PC-3 (cell line): ENCODE results near the gene MKI67. TPM values are rescaled to one million over a fixed set of nuclear protein-coding genes. Genes with fewer than 3 reads are reported as not detected.

Experiments used
- ATAC-seq: fragments of 200-7000 bp; cut with Tn5 transposase; 2 replicates; pipeline ENCODE4 v1.9.1; 2020; ENCODE audit warnings: mild to moderate bottlenecking, moderate library complexity
- BruUV-seq: library from RNA; stranded (reverse); fragments of 400-500 nt; replicated peaks from 2 replicates; lab custom pipeline; 2021; lab: Mats Ljungman, UMichigan
- CTCF ChIA-PET: fragments of 300-600 bp; sonication (Branson Sonifier 250); formaldehyde crosslinking; loops from one replicate; lab custom pipeline; 2022; ENCODE audit warnings: antibody characterized with exemption; lab: Charles Lee
- POLR2A ChIA-PET: fragments of 300-600 bp; sonication (Branson Sonifier 250); formaldehyde crosslinking; loops from one replicate; lab custom pipeline; 2022; ENCODE audit warnings: antibody characterized with exemption; ENCODE audit not compliant: unreplicated experiment; lab: Charles Lee
- DNase-seq: peaks from one replicate; pipeline ENCODE4 v3.0.0-alpha.2; 2015
- H2AFZ ChIP-seq: fragments of 300-600 bp; sonication (generic); 2 replicates; pipeline ENCODE4 v1.6.0; 2016; ENCODE audit warnings: antibody characterized with exemption, low read length
- H3F3A ChIP-seq: fragments of 300-600 bp; sonication (generic); one replicate; pipeline ENCODE4 v1.6.0; 2017; ENCODE audit warnings: antibody characterized with exemption, low read length, control low read depth, mild to moderate bottlenecking; ENCODE audit not compliant: unreplicated experiment
- H3K27ac ChIP-seq: fragments of 300-600 bp; sonication (generic); 2 replicates; pipeline ENCODE4 v1.5.1; 2016; ENCODE audit warnings: mild to moderate bottlenecking, low read length
- H3K27me3 ChIP-seq: fragments of 300-600 bp; sonication (generic); 2 replicates; pipeline ENCODE4 v1.6.1; 2016; ENCODE audit warnings: low read length, mixed read lengths
- H3K36me3 ChIP-seq: fragments of 300-600 bp; sonication (generic); 2 replicates; pipeline ENCODE4 v1.6.1; 2016; ENCODE audit warnings: low read depth, mixed run types, low read length, mixed read lengths
- H3K4me1 ChIP-seq: fragments of 300-600 bp; sonication (generic); 2 replicates; pipeline ENCODE4 v1.5.1; 2016; ENCODE audit warnings: low read length; ENCODE audit not compliant: insufficient read depth
- H3K4me2 ChIP-seq: fragments of 300-600 bp; sonication (generic); 2 replicates; pipeline ENCODE4 v1.6.0; 2016; ENCODE audit warnings: low read length
- H3K4me3 ChIP-seq: fragments of 300-600 bp; sonication (generic); 2 replicates; pipeline ENCODE4 v1.5.1; 2016; ENCODE audit warnings: mild to moderate bottlenecking, low read length, mixed read lengths
- H3K79me2 ChIP-seq: fragments of 300-600 bp; sonication (generic); 2 replicates; pipeline ENCODE4 v1.6.1; 2017; ENCODE audit warnings: low read length, mixed read lengths
- H3K9ac ChIP-seq: fragments of 300-600 bp; sonication (generic); 2 replicates; pipeline ENCODE4 v1.6.0; 2016; ENCODE audit warnings: mild to moderate bottlenecking, low read length
- H3K9me2 ChIP-seq: fragments of 300-600 bp; sonication (generic); replicated peaks from 2 replicates; pipeline ENCODE4 v1.6.1; 2016; ENCODE audit warnings: mixed run types, low read length, mixed read lengths
- H3K9me3 ChIP-seq: fragments of 300-600 bp; sonication (generic); 2 replicates; pipeline ENCODE4 v1.6.1; 2016; ENCODE audit warnings: low read length, mixed read lengths
- H4K20me1 ChIP-seq: fragments of 300-600 bp; sonication (generic); 2 replicates; pipeline ENCODE4 v1.6.1; 2016; ENCODE audit warnings: low read length, mixed read lengths
- CTCF ChIP-seq: fragments of 300-600 bp; sonication (generic); conservative IDR thresholded peaks from 2 replicates; pipeline ENCODE4 v1.5.1; 2017; ENCODE audit warnings: antibody characterized with exemption, low read depth, mild to moderate bottlenecking, low read length
- EZH2 ChIP-seq: fragments of 300-600 bp; sonication (generic); IDR thresholded peaks from one replicate; pipeline ENCODE4 v1.6.1; 2017; ENCODE audit warnings: antibody characterized with exemption, mild to moderate bottlenecking, low read length; ENCODE audit not compliant: unreplicated experiment
- EZH2phosphoT487 ChIP-seq: fragments of 300-600 bp; sonication (generic); IDR thresholded peaks from 2 replicates; pipeline ENCODE4 v1.6.1; 2018; ENCODE audit warnings: mild to moderate bottlenecking, antibody characterized with exemption, low read length, borderline replicate concordance
- intact Hi-C: fragments of 100-400 bp; cut with micrococcal nuclease; formaldehyde crosslinking; loops from 2 replicates; pipeline ENCODE4 v1.9.0; 2023
- total RNA-seq: library from RNA; depleted of rRNA; stranded (reverse); fragments of >200 nt; gene quantifications from 2 replicates; pipeline ENCODE4 v1.2.3, GENCODE V29; 2014

Gene MKI67
- total RNA-seq, 1 experiment from 2014 or later = 66.0 TPM

GRCh38 chr10:128165536-128165935 lies 39.3 kb upstream of the MKI67 start:
- Histone ChIP-seq H3K4me3 (no peak overlapping the region), H3F3A (no peaks in the 10 kb centered on the region), H3K79me2 (no peaks in the 10 kb centered on the region), H3K9me2 (no peaks in the 10 kb centered on the region), H3K4me1 (no peaks in the 10 kb centered on the region), H3K4me2 (no peak overlapping the region), H4K20me1 (no peaks in the 10 kb centered on the region), H3K9ac (no peak overlapping the region), H2AFZ (no peak overlapping the region), H3K27me3 (peaks cover 14% of the 10 kb centered on the region; the same call in 1 of the 2 replicates), H3K36me3 (no peaks in the 10 kb centered on the region), H3K27ac (no peak overlapping the region), H3K9me3 (no peaks in the 10 kb centered on the region)
- CTCF ChIA-PET = interaction anchor here (1.1 kb wide), 1 partner anchor 16 kb away, joined by 3 read pairs; no protein-coding TSS in a partner anchor
- BruUV-seq = no TSS peak
- TF ChIP-seq EZH2phosphoT487 (no peak), CTCF (no peak), EZH2 (no peak)
- POLR2A ChIA-PET = no interaction called here
- ATAC-seq (no peak), DNase-seq (no peak)
- intact Hi-C loops = no loop called here

GRCh38 chr10:128163701-128164100 lies 37.5 kb upstream of the MKI67 start:
- Histone ChIP-seq H3K36me3 (no peaks in the 10 kb centered on the region), H3K27me3 (peaks cover 14% of the 10 kb centered on the region; the same call in 1 of the 2 replicates), H3K79me2 (no peaks in the 10 kb centered on the region), H4K20me1 (no peaks in the 10 kb centered on the region), H2AFZ (no peak overlapping the region), H3K4me2 (no peak overlapping the region), H3K9me2 (no peaks in the 10 kb centered on the region), H3K4me3 (no peak overlapping the region), H3K4me1 (no peaks in the 10 kb centered on the region), H3K9me3 (no peaks in the 10 kb centered on the region), H3F3A (no peaks in the 10 kb centered on the region), H3K27ac (no peak overlapping the region), H3K9ac (no peak overlapping the region)
- TF ChIP-seq CTCF (no peak), EZH2 (no peak), EZH2phosphoT487 (no peak)
- ATAC-seq (no peak), DNase-seq (peak; percentile 25)
- no TSS peak for BruUV-seq
- CTCF ChIA-PET = no interaction called here
- intact Hi-C loops = no loop called here
- POLR2A ChIA-PET = no interaction called here

GRCh38 chr10:128161031-128161430 lies 34.8 kb upstream of the MKI67 start:
- H3K9me3 ChIP-seq = no peaks in the 10 kb centered on the region
- no peak overlapping the region for H2AFZ ChIP-seq
- CTCF ChIA-PET = no interaction called here
- no peaks in the 10 kb centered on the region for H3K4me1 ChIP-seq
- H3K9me2 ChIP-seq = no peaks in the 10 kb centered on the region
- no peaks in the 10 kb centered on the region for H3K36me3 ChIP-seq
- no peak overlapping the region for H3K4me2 ChIP-seq
- peaks cover 34% of the 10 kb centered on the region for H3K27me3 ChIP-seq
- H3K9ac ChIP-seq = no peak overlapping the region
- no peaks in the 10 kb centered on the region for H4K20me1 ChIP-seq
- H3F3A ChIP-seq = no peaks in the 10 kb centered on the region
- no peak overlapping the region for H3K27ac ChIP-seq
- POLR2A ChIA-PET = no interaction called here
- intact Hi-C loops = no loop called here
- no peak overlapping the region for H3K4me3 ChIP-seq
- BruUV-seq = no TSS peak
- H3K79me2 ChIP-seq = no peaks in the 10 kb centered on the region
- TF ChIP-seq CTCF (no peak), EZH2 (no peak), EZH2phosphoT487 (no peak)
- DNase-seq (no peak), ATAC-seq (no peak)
